Keratinocyte (primary cell): Measurements from ENCODE around the gene DOCK3. TPM values are rescaled to one million over a fixed set of nuclear protein-coding genes. Genes with fewer than 3 reads are reported as not detected.
"Not testable (repeated sequence)": the region's sequence is repeated elsewhere in the genome, so short reads cannot be mapped to it uniquely, and the experiment has no call there.

ENCODE experiments used
- DNase-seq: peaks from one replicate; pipeline ENCODE4 v3.0.0-alpha.2; 2011; ENCODE audit warnings: low read depth, missing footprints, low spot score
- FAIRE-seq: peaks from 2 replicates; lab custom pipeline; 2011; peaks lifted over from hg19 to GRCh38; lab: Jason Lieb, UNC
- H2AFZ ChIP-seq: 2 replicates; pipeline ENCODE4 v1.6.0; 2012; ENCODE audit warnings: low read length, control low read depth, inconsistent platforms; ENCODE audit not compliant: control insufficient read depth
- H3K27ac ChIP-seq: 2 replicates; pipeline ENCODE4 v1.5.1; 2011; ENCODE audit warnings: low read length; ENCODE audit not compliant: control insufficient read depth, insufficient read depth
- H3K27me3 ChIP-seq: 3 replicates; pipeline ENCODE4 v1.6.0; 2011; ENCODE audit warnings: low read length; ENCODE audit not compliant: control insufficient read depth, insufficient read depth; ENCODE audit errors: extremely low read depth
- H3K36me3 ChIP-seq, 2 experiments: 2 replicates in 1 of 2; 3 replicates in 1 of 2; pipeline ENCODE4 v1.5.1; 2011; ENCODE audit warnings: low read length in 2 of 2, mild to moderate bottlenecking in 1 of 2; ENCODE audit not compliant: control insufficient read depth in 2 of 2, insufficient read depth in 2 of 2; ENCODE audit errors: extremely low read depth in 1 of 2
- H3K4me1 ChIP-seq: 3 replicates; pipeline ENCODE4 v1.5.1; 2011; ENCODE audit warnings: low read length; ENCODE audit not compliant: control insufficient read depth, insufficient read depth; ENCODE audit errors: extremely low read depth
- H3K4me2 ChIP-seq: 3 replicates; pipeline ENCODE4 v1.6.0; 2011; ENCODE audit warnings: low read depth, low read length; ENCODE audit not compliant: control insufficient read depth, insufficient read depth; ENCODE audit errors: extremely low read depth
- H3K4me3 ChIP-seq, 3 experiments: fragments of 200-600 bp in 1 of 3; sonication (generic) in 1 of 3; 2 replicates in 2 of 3; 3 replicates in 1 of 3; pipeline ENCODE4 v1.5.1; 2011 to 2016; ENCODE audit warnings: low read length in 3 of 3, mild to moderate bottlenecking in 3 of 3, control low read depth in 2 of 3, inconsistent platforms in 1 of 3, low read depth in 1 of 3, mixed read lengths in 1 of 3, mixed run types in 1 of 3, moderate library complexity in 1 of 3; ENCODE audit not compliant: control insufficient read depth in 2 of 3, insufficient read depth in 2 of 3; ENCODE audit errors: extremely low read depth in 1 of 3
- H3K79me2 ChIP-seq: 2 replicates; pipeline ENCODE4 v1.6.0; 2012; ENCODE audit warnings: low read length; ENCODE audit not compliant: control insufficient read depth, insufficient read depth
- H3K9ac ChIP-seq: 3 replicates; pipeline ENCODE4 v1.6.0; 2011; ENCODE audit warnings: low read length; ENCODE audit not compliant: control insufficient read depth, insufficient read depth; ENCODE audit errors: extremely low read depth
- H3K9me1 ChIP-seq: 3 replicates; pipeline ENCODE4 v1.6.0; 2011; ENCODE audit warnings: low read length; ENCODE audit not compliant: control insufficient read depth, insufficient read depth; ENCODE audit errors: extremely low read depth
- H3K9me3 ChIP-seq: 2 replicates; pipeline ENCODE4 v1.5.1; 2012; ENCODE audit warnings: low read depth, low read length; ENCODE audit not compliant: control insufficient read depth
- H4K20me1 ChIP-seq: 3 replicates; pipeline ENCODE4 v1.6.0; 2011; ENCODE audit warnings: low read length; ENCODE audit not compliant: control insufficient read depth, insufficient read depth; ENCODE audit errors: extremely low read depth
- EZH2 ChIP-seq: IDR thresholded peaks from one replicate; pipeline ENCODE4 v1.6.1; 2012; ENCODE audit warnings: inconsistent platforms, mild to moderate bottlenecking, low read length, moderate library complexity
- dilution Hi-C: fragments of 300-500 bp; cut with MboI; formaldehyde crosslinking; loops from one replicate; pipeline ENCODE4 v1.7.0; 2020; ENCODE audit warnings: low sequenced_read_pairs; ENCODE audit not compliant: extremely low pct_ligation_motif_present
- polyA plus RNA-seq, 5 experiments: library from polyadenylated mRNA; depleted of rRNA in 3 of 5; stranded (reverse) in 3 of 5; stranded (forward) in 1 of 5; unstranded in 1 of 5; fragments of >200 nt; gene quantifications; 1 replicate in 1 of 5; 2 replicates in 3 of 5; 3 replicates in 1 of 5; pipeline versions ENCODE4 v1.2.1 to v1.2.3, GENCODE V29; 2011 to 2012; ENCODE audit warnings: missing spikeins in 2 of 5, low read depth in 1 of 5, low replicate concordance in 1 of 5
- TF ChIP-seq, protein P1 (sequence below), 3 experiments: IDR thresholded peaks in 1 of 3; conservative IDR thresholded peaks in 1 of 3; optimal IDR thresholded peaks in 1 of 3; 2 replicates in 2 of 3; 3 replicates in 1 of 3; pipeline versions ENCODE3 to v1.5.1; 2011; ENCODE audit warnings: low read length in 3 of 3, mild to moderate bottlenecking in 3 of 3, moderate library complexity in 2 of 3, control low read depth in 1 of 3, inconsistent platforms in 1 of 3; ENCODE audit not compliant: insufficient read depth in 2 of 3; ENCODE audit errors: extremely low read depth in 1 of 3

DOCK3 gene
- polyA plus RNA-seq, 1 donor (not counting 4 experiments of a cell fraction or from before 2014, with no cell fraction given), result 0.10 TPM

DNA sequence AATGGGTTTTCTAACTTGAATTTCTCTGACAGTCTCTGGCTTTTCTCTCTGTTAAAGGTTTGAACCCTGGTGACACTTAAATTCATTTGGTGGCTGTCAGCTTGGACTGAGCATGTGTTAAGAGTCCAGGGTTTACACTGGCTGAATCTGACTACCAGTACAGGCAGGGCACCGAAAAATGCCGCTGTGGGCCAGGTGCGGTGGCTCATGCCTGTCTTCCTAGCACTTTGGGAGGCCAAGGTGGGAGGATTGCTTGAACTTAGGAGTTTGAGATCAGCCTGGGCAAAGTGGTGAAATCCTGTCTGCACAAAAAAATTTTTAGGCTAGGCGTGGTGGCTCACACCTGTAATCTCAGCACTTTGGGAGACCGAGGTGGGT lies 712.1 kb downstream of the DOCK3 start:
- dilution Hi-C loops, result loop anchor here (25.0 kb wide), 1 partner anchor 775 kb away; the partner anchor contains the start of genes CISH and MAPKAPK3
- Histone ChIP-seq H3K36me3 (peaks cover 19 to 35% of the 10 kb centered on the region in 2 experiments), H3K4me3 (peak overlapping the region; percentile 72 to 84 (median 72)), H3K9me3 (no peaks in the 10 kb centered on the region), H3K4me1 (peaks cover 45% of the 10 kb centered on the region), H3K9ac (peak overlapping the region; percentile 40), H2AFZ (no peak overlapping the region), H3K27ac (no peak overlapping the region), H3K4me2 (peak overlapping the region; percentile 67), H3K9me1 (no peaks in the 10 kb centered on the region), H3K27me3 (no peaks in the 10 kb centered on the region), H4K20me1 (peaks cover 18% of the 10 kb centered on the region), H3K79me2 (peaks cover 44% of the 10 kb centered on the region)
- no peak for FAIRE-seq
- no peak for DNase-seq
- TF ChIP-seq, protein P1, sequence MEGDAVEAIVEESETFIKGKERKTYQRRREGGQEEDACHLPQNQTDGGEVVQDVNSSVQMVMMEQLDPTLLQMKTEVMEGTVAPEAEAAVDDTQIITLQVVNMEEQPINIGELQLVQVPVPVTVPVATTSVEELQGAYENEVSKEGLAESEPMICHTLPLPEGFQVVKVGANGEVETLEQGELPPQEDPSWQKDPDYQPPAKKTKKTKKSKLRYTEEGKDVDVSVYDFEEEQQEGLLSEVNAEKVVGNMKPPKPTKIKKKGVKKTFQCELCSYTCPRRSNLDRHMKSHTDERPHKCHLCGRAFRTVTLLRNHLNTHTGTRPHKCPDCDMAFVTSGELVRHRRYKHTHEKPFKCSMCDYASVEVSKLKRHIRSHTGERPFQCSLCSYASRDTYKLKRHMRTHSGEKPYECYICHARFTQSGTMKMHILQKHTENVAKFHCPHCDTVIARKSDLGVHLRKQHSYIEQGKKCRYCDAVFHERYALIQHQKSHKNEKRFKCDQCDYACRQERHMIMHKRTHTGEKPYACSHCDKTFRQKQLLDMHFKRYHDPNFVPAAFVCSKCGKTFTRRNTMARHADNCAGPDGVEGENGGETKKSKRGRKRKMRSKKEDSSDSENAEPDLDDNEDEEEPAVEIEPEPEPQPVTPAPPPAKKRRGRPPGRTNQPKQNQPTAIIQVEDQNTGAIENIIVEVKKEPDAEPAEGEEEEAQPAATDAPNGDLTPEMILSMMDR (optimal IDR thresholded peaks at IDR 0.05 in 1 of 3, IDR thresholded peaks at IDR 0.05 in 1 of 3, conservative IDR thresholded peaks at IDR 0.05 in 1 of 3; ENCODE audit: extremely low read depth in 1 of 3, insufficient read depth in 2 of 3, low read length in 3 of 3), result no peak
- no peak for TF ChIP-seq EZH2

- H3K27ac ChIP-seq, result peak overlapping the region; percentile 26
- H3K36me3 ChIP-seq, result peaks cover 19 to 35% of the 10 kb centered on the region in 2 experiments
- not testable (repeated sequence) for DNase-seq, H3K9me3 ChIP-seq, H3K9me1 ChIP-seq, H3K27me3 ChIP-seq, H3K9ac ChIP-seq, FAIRE-seq, H2AFZ ChIP-seq
- H4K20me1 ChIP-seq, result peaks cover 18% of the 10 kb centered on the region
- peak overlapping the region; percentile 67 for H3K4me2 ChIP-seq
- peak overlapping the region; percentile 34 to 72 (median 72) for H3K4me3 ChIP-seq
- H3K4me1 ChIP-seq, result peaks cover 48% of the 10 kb centered on the region
- dilution Hi-C loops, result loop anchor here (25.0 kb wide), 1 partner anchor 775 kb away; the partner anchor contains the start of genes CISH and MAPKAPK3
- peaks cover 48% of the 10 kb centered on the region for H3K79me2 ChIP-seq
Measured at GRCh38 chr3:51387281-51387680, 712.6 kb downstream of the DOCK3 start.
